GM12891 (cell line): Measurements from ENCODE around the gene TFPI.

Source experiments
- PAX5 ChIP-seq: IDR thresholded peaks from 2 replicates; pipeline ENCODE4 v1.6.1; 2011; ENCODE audit warnings: low read length, moderate library complexity, mild to moderate bottlenecking; ENCODE audit not compliant: insufficient read depth, severe bottlenecking
- POLR2A ChIP-seq: IDR thresholded peaks from 2 replicates; pipeline ENCODE4 v1.6.1; 2011; ENCODE audit warnings: low read depth, low read length, control low read depth
- POLR2AphosphoS5 ChIP-seq: IDR thresholded peaks from 2 replicates; pipeline ENCODE4 v1.6.1; 2011; ENCODE audit warnings: low read depth, low read length, control low read depth
- SPI1 ChIP-seq: IDR thresholded peaks from 2 replicates; pipeline ENCODE4 v1.6.1; 2011; ENCODE audit warnings: low read depth, low read length, control low read depth

DNA sequence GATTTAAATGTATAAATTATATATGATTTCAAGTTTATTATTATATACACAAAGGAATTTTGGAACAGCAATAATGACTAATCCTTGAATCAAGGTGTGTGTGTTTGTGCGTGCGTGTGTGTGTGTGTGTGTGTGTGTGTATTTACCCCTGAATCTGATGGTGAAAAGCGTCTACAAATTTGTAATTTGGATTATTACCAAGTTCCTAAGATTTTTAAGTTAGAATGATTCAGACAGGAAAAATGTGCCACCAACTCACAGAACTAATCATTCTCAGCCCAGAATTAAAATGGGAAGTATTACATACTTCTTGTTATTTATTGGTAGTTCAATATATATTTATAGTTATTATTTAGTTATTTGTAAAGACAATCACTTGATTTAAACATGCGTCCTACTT, 118.5 kb downstream of the TFPI start:
- TF ChIP-seq POLR2A (no peak), SPI1 (no peak), PAX5 (no peak), POLR2AphosphoS5 (no peak)
